Stimulated activated CD4-positive, alpha-beta T cell treated with anti-CD3 and anti-CD28 coated beads, TNF-alpha, amount 100 ng/mL, for 48 hours (primary cell): ENCODE results near the gene PGLYRP4.

Experiments used
- DNase-seq, 3 donors: peaks; one replicate each; pipeline ENCODE4 v3.0.0-alpha.2; 2020; ENCODE audit warnings: low read depth in 3 of 3

The PGLYRP4 gene, protein sequence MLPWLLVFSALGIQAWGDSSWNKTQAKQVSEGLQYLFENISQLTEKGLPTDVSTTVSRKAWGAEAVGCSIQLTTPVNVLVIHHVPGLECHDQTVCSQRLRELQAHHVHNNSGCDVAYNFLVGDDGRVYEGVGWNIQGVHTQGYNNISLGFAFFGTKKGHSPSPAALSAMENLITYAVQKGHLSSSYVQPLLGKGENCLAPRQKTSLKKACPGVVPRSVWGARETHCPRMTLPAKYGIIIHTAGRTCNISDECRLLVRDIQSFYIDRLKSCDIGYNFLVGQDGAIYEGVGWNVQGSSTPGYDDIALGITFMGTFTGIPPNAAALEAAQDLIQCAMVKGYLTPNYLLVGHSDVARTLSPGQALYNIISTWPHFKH

DNA sequence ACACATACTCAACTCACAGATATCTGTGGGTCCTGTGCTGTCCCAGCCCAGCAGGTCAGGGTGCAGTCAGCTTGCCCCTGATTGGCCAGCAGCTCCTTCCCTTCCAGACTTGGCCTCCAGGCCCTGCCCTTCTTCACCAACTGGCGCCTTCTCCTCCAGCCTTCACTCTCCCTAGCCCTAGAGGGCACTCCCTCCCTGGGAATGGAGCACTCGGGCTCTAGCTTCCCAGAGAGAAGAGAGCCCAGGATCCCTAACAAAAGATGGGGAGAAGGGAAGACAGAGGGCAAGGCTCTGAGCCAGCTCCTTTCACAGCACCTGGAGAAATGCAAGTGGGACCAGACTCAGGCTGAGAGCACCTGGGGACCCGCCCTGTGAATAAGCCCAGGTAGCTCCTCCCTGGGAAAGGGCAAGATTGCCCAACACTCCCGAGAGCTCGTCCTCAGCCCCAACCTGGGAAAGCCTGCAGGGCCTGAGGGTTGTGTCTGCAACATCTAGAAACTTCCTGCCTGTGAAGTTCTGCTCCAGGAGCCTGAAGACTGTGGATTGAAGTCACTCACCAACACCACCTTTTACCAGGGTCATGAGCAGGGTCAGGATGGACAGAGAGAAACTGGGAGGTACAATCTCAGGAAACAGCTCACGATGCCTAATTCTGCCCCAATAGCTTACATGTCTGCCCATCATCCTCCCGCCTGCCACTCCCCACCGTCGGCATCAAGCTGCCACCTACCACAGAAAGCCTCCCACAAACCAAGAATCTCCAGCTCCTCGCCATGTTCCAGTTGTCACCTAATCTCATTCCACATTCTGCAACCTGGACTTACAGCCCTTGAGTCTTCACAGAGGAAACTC lies at the start of gene PGLYRP4:
PGLYRP4 (minus strand) TSS at position 331 of the 852 bp plus-strand sequence. CDS start 909 bp downstream, outside the sequence.
- no peak for DNase-seq

DNA sequence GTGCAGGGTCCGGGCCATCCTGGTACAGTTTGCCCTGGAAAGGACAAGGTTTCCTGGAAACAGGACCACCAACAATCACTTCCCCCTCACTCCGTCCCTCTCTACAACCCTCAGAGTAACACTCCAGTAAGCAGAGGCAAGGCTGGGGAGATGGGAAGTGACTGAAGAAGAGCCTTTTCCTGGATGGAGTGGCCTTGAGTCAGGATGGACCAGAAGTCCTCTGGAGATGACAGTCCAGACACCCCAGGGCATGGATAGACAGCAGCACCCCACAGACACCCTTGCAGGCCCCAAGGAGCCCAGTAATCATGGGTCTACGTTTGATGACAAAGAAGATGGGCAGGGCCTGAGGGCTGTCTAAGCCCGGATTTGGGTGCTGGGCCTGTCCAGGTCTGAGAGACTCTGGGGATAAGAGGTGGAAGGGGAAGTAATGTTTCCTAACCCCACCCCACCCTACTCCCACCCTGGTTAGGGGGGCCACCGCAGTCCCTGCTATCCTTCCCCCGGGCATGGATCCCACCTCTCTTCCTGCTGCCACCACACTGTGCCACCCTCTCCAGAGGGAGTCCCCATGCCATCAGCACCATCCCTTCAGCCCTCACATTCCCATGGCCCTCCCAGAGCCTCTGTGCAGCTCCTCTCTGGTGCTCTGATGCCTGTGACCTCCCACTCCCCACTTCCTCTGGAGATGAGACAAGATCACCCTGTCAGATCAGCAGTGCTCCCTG lies 49.4 kb upstream of the PGLYRP4 start:
- DNase-seq: no peak

DNA sequence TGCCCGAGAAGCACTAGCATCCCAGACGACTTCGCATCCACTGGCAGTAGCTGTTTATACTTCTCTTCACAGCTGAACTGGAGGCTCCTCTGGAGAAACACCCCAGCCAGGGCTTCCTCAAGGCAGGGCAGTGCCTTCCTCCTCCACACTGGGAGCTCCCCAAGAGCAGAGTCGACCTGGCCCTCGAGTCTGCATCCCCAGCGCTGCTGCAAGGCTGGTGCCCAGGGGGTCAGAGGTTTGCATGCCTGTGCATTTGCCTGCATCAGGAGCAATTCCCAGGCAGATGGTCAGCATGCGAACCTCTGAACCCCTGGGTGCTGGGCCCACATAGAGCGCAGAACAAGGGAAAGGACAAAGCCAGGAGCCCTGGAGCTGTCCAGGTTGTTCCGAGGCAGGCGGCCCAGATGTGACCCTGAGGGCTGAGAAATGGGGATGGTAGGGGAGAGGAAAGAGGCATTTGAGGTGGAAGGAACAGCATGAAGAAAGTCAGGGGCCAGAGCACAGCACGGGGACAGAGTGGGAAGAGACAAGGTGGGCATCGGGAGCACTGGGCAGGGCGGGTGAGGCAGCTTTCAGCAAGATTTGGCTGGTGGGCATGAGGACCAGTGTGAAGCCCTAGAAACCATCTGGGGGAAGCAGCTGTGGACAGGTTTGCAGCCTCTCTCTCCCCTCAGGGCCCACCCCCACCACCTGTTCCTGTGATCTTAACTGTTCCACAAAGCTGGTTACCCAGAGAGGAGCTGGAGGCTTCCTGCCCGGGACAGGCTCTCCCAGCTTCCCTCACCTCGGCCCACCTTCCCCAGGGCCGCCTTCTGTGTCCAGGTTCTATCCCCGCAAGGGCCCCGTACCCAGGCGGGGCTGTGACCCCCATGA lies 48.6 kb upstream of the PGLYRP4 start:
- no peak for DNase-seq

DNA sequence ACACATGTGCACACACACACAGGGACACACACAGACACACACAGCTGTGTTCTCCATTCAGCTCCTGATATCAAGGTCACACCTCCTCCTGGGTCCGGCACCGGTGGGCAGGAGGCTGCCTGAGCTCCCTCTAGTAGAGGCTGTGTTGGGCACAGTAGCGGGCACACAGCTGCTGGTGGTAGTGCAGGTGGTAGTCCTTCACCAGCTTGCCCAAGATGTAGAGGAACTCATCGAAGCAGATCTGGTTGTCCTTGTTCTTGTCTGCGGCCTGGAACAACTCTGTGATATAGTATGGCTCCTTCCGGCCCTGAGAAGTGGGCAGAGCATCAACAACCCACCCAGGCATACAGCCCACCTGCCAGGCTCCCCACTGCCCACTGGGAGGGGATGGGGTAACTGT lies 47.8 kb upstream of the PGLYRP4 start:
- no peak for DNase-seq

DNA sequence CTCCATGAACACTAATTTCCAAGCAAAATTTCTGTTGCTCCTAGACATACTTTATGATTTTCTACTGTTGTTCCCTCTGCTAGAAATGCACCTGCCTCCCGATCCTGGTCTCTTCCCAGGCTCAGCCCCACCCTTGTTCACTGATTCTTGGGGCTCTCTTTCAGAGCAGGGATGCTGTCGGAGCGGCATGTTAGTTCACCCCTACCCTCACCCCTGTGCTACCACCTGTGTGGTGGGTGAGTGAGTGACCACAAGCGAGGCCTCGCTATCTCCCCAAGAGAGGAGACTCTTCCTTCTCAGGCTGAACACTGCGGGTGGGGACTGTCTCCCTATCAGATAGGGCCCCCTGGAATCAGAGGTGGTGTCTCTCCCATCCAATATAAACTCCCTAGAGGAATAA lies 47.1 kb upstream of the PGLYRP4 start:
- no peak for DNase-seq

DNA sequence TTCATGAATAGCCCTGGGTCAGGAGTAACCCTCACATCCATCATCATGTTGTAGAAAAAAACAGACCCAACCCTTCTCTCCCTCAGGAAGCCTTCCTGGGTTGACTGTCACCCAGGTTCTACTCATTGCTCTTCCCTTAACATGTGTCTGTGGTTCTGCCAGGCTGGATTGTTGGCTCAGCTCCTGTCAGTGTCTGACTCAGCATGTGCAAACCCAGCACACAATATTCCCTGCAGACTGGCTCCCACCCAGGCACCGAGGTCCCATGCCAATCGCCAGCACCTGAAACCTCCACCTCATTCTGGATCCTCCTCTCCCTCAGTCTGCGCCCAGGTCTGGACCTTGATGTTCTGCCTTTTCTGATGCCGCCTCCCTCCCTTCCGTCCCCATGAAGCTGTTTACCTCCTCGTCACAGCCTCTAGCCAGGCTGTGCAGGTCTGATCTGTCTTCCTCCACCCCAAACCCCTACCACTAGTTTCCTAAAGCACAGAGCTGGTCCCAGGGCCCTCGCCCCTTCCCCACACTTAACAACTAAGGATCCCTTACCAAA lies 46.6 kb upstream of the PGLYRP4 start:
- no peak for DNase-seq

DNA sequence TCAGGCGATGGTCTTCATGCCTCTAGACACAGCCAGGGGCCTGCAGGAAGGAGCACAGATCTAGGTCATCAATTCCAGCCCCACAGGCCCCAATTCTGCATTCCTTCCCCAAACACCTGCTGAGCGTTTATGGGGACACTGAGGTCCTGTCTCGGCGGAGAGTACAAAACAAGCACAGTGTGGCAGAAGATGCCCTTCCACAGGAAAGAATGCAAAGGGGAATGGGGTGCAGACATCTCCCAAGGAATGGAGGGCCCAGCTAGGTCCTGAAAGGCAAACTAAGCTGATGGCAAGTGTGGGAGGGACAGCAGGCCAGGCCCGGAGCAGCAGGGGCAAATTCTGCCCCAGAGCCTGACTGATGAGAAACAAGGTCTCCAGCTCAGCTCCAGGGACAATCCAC lies 45.8 kb upstream of the PGLYRP4 start:
- no peak for DNase-seq

DNA sequence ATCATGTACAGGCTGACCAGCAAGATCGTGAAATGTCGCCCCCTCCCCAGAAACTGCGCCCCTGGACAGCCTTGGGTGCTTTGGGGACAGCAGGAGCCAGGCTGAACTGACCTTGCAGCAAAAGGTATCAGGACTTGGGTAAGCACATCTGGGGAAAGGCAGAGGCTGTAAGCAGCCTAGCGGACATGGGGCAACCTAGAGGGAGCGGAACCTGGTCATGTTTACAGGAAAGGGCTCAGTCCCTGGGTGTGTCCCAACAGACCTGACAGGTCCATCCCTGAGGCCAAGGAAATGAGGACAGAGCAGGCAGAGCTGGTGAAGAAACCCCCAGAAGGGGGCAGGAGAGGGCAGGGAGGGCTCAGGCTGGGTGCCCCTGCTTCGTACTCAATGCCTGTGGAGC lies 45.3 kb upstream of the PGLYRP4 start:
- no peak for DNase-seq

DNA sequence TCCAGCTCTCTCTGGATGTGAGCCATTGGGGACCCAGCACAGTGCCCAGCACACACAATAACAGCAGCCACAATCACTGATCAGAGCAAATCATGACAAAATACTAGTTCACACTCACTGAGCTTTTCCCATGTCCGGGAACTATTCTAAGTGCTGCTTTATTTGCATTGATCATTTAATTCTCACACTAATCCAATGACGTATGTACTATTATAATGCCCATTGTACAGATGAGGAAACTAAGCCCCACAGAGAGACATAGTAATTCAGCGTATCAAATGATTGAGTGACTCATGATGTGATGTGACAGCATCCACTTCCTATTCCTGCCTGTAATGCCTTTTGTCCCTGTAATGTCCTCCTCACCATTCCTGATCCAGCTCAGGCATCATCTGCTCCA lies 44.2 kb upstream of the PGLYRP4 start:
- DNase-seq: no peak

DNA sequence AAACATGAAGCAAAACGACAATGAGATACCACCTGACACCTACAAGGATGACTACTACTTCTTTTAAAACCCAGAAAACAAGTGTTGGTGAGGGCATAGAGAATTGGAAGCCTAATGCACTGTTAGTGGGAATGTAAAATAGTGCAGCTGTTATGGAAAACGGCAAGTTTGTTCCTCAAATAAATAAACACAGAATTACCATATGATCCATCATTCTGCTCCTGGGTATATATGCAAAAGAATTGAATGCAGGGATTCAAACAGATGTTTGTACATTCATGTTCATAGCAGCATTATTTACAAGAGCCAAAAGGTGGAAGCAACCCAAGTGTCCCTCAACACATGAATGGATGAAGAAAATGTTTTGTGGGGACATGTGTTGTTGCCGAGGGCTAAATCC lies 43.6 kb upstream of the PGLYRP4 start:
- DNase-seq: no peak

DNA sequence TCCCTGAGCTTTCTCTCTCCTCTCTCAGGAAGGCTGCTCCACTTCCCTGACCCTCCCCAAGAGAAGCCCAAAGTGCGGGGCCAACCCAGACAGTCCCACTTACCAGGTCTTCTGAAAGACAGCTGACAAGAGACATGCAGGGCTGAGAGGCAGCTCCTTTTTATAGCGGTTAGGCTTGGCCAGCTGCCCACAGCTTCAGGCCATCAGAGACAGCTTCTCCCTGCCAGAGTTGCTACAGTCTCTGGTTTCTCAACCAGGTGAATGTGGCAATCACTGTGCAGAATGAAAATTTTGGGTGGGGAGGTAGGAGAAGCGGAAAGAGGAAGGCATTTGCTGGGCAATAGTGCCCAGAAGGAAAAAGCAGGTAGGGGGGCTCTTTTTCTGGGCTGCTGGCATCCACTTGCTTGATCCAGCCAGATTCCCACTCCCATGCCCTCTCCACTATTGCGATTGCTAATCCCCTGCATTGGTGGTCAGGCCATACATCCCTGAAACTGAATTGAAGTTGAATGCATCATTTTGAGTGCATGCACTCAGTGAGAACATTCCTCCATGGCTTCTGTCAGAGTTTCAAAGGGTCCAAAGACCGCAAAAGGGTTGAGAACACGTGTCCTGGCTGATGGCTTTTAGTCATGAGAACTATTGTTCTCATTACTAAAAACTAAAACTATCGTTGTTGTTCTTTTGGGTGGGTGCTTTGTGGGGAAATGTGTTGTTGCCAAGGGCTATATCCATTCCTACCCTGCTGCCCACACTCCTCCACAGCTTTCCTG lies 42.5 kb upstream of the PGLYRP4 start, which contains the start of gene S100A8:
S100A8 (minus strand) TSS at position 136 of the 773 bp plus-strand sequence. CDS start 538 bp downstream, outside the sequence.
- DNase-seq: no peak

DNA sequence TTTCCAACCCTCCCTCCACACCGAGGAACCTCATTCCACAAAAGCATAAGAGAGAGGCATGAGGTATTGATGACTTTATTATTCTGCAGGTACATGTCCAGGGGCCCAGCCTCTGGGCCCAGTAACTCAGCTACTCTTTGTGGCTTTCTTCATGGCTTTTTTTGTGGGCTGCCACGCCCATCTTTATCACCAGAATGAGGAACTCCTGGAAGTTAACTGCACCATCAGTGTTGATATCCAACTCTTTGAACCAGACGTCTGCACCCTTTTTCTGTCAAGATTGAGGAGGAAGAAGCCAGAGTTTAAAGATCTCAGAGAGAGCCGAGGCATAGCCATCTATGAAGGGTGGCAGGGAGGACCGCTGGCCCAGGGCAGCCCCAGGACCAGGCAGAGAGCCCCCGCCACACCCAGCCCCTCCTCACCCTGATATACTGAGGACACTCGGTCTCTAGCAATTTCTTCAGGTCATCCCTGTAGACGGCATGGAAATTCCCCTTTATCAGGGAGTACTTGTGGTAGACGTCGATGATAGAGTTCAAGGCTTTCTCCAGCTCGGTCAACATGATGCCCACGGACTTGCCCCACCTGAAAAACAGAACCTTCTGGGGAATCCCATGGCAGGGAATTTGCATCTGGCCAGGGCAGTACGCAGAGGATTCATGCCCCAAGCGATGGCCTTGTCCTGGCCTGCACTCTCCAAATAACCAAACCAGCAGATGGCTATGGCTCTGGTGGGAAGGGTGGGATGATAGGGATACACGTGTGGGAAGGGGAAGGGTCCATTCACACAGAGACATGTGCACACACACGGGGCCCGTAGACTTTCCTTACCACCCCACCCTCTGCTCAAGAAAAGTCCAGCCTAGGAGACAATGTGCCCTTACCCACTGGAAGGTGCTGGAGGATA lies 41.6 kb upstream of the PGLYRP4 start:
- no peak for DNase-seq

DNA sequence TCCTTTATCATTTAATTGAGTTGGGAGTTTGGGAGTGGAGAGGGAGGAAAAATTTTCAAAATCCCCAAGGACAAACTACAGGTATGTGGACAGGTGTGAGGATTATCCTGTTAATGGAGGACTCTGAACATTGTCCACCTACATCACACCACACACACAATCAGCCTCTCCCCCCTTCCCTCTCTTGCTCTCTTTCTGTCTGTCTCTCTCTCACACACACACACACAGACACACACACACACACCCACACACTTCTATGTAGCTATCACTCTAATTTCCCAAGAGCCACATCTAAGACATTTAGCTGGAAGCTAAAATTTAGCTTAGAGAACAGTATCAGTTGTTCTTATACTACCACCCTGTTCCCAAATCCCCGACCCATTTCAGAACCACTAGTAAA lies 40.8 kb upstream of the PGLYRP4 start:
- DNase-seq: no peak

DNA sequence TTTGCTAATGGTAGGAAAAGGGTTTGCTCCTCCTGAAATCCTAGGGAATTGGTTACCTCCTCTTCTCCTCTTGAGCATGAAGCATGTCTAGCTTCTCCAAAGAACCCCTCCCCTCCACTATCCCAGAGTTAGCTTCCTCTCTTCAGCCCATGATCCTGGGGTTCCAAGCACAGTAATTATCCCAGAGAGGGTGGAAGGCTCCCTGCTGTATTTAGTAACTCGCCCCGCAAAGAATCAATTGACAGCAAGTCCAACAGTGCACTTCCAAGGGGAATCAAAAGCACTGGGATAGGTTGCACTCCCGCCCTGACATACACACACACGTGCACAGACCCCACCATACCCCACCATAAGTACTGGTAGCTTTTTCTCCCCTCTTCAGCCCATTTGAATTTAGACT lies 39.1 kb upstream of the PGLYRP4 start:
- DNase-seq: no peak

DNA sequence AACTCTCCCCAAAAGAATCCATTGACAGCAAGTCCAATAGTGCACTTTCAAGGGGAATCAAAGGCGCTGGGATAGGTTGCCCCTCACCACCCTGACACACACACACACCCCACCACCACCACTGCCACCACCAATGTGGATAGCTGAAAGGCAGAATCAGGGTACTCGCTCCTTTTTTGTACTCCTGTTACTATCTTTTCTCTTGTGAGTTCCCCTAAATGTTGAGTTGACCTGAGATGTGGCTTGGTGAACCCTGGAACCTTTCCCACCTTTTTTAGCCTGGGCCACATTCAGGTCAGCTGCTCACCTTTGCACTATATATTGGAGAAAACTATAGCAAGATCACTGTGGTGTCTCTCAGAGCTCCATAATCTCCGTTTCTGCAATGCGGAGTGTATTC lies 38.4 kb upstream of the PGLYRP4 start:
- no peak for DNase-seq

DNA sequence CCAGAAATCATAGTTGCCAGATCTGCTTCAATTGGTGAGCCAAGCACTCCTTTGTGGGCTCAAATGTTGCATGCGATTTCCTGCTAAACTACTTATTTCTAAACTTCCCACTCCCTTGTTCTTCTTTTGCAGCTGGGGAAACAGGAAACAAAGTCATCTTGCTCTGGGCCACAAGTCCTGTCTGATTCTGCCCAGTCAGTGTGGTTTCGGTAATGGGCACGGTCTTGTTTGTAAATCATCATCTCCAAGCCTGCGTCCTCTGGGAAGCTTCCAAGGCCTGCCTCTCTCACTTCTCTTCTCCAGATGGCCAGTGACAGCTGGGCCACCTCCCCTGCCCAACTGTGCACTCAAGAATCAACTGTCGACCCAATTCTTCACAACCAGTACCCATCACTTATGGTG lies 37.9 kb upstream of the PGLYRP4 start:
- DNase-seq: no peak

DNA sequence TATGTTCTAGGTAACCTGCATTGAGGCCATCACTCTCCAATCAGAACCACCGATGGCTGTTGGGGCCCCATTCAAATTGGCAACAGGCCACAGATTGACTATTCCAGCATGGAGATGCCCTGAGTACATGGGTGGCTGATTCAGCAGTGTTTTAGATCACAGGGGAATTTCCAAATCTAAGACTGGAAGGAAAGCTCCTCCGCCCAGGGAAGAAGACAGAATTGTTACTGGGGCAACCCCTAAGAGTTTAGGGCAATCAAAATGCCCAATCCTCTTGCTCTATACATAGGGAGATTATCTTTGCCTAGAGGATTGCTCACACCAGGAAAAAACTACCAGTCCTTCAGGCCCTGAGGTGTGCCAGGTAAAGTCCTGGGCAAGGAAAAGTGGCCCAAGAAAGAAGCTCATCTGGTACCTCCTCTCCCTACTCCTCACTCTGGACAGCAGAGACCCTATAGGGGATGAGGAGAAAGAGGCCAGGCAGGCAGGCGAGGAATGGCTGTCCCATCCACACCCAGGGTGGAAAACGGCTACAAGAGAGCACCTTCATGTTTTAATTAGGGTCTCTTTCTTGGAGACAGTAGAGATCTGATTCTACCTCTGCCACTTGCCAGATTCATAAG lies 36.4 kb upstream of the PGLYRP4 start:
- DNase-seq: no peak

DNA sequence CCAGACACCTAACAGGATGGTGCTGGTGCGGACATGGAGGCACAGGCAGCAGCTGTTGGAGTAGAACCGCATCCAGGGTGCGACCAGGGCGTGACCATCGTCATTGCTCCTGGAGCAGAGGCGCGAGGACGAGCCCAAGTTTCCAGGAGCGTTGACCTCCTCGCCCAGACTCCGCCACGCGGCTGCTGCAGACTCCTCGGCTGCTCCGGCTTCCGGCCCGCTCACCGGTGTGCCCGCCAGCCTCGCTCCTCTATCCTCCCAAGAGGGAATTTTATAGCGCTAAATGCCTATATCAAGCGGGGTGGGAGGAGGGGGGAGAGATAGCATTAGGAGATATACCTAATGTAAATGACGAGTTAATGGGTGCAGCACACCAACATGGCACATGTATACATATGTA lies 32.1 kb upstream of the PGLYRP4 start:
- no peak for DNase-seq

DNA sequence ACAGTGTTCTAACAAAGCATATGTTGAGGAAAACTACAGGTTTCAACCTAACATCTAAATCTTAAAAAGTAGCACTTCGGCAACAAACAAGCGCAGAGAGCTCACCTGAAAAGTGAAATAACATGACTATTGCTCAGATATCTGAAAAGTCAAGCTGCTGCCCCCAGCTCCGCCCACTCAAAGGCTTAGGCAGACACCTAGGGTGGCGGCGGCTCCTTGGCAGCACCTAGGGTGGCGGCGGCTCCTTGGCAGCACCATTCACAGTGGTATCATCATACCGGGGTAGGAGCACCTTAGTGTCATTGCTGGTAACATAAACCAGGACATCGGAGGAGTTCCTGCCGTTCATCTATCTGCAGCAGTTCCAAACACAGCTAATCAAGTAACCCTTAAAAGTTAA lies 30.9 kb upstream of the PGLYRP4 start:
- DNase-seq: no peak
